HG02884 (cell line): Measurements from ENCODE around the gene OR4C5.
"Not testable (repeated sequence)": the region's sequence is repeated elsewhere in the genome, so short reads cannot be mapped to it uniquely, and the experiment has no call there.

Source experiments
- ATAC-seq: cut with Tn5 transposase; IDR thresholded peaks from one replicate; pipeline ENCODE4 v1.9.1; 2021; ENCODE audit warnings: mild to moderate bottlenecking, moderate library complexity; ENCODE audit not compliant: unreplicated experiment

Gene OR4C5

GRCh38 chr11:48366365-48366764 is at the start of gene OR4C5:
Gene OR4C5 (minus strand): TSS chr11:48366465. CDS start chr11:48366465, 0 bp downstream.
- no peak for ATAC-seq

- ATAC-seq = no peak
Measured at GRCh38 chr11:48384670-48385069, 18.4 kb upstream of the OR4C5 start.

DNA sequence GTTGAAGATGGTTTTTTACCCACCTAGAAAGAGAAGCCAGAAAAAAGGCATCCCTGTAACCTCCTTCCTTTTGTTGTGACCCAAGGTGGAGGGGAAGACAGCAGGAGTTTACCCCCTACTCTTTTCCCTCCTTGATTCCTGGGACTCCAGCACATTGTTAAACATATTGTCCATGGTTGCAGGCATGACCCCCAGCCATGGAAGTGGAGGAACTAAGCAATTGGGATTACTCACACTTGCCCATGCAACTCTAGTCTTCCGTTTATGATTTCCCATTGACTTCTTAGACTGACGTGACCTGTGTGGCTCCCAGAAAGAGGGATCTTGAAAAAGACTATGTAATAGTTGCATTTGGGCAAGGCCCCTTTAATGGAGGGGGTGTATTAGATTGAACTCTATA is 17.9 kb upstream of the OR4C5 start:
- not testable (repeated sequence) for ATAC-seq

GRCh38 chr11:48361289-48361688 is 5.0 kb downstream of the OR4C5 start:
- not testable (repeated sequence) for ATAC-seq

GRCh38 chr11:48354677-48355076 is 11.6 kb downstream of the OR4C5 start:
- no peak for ATAC-seq

DNA sequence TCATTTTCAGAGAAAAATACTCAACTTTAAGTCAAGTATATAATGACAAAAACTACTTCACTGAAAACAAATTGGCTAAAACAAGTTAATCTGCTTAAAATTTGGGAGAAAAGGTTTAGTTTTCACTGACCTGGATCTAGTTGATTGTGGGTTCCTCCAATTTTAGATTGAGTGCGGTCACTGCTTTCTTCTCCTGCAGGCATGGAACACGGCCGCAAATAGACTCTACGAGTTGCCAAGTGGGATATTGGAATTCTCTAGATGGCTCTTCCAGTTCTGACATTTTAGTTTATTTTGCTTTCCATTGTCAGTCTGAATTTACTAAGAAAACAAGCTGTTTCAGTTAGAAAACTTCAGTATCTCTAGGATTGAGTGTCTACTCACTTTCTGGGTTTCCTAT is 12.3 kb downstream of the OR4C5 start:
- no peak for ATAC-seq

GRCh38 chr11:48346286-48346685 is 20.0 kb downstream of the OR4C5 start:
- not testable (repeated sequence) for ATAC-seq

DNA sequence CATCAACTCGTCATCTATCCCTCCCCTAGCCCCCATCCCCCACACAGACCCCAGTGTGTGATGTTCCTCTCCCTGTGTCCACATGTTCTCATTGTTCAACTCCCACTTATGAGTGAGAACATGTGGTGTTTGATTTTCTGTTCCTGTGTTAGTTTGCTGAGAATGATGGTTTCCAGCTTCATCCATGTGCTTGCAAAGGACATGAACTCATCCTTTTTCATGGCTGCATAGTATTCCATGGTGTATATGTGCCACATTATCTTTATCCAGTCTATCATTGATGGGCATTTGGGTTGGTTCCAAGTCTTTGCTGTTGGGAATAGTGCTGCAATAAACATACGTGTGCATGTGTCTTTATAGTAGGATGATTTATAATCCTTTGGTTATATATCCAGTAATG is 23.8 kb downstream of the OR4C5 start:
- not testable (repeated sequence) for ATAC-seq

DNA sequence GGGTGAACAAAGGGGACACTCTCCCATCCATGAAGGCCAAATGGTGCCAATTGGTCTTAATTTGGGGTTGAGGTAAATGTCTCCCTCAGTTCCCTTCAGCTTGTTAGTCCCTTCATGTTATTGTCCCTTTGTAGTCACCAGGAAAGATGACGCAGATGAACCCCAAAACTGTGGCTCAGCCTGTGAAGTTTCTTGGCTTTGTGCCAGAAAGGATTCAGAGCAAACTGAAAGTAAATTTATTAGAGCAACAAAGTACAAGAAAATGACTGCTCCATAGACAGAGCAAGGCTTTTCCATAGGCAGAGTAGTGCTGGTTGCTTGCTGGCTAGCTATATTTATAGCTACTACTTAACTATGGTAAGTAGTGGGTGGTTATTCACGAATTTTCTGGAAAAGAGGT is 24.8 kb downstream of the OR4C5 start:
- ATAC-seq = no peak

GRCh38 chr11:48324620-48325019 is 41.6 kb downstream of the OR4C5 start, which contains the start of gene OR4C3:
Gene OR4C3 (plus strand): TSS chr11:48324920. CDS start chr11:48325022, 102 bp downstream.
- not testable (repeated sequence) for ATAC-seq

- ATAC-seq = not testable (repeated sequence)
Measured at GRCh38 chr11:48319813-48320212, 46.5 kb downstream of the OR4C5 start.
